ENCODE results near the gene CDH8.

DNA sequence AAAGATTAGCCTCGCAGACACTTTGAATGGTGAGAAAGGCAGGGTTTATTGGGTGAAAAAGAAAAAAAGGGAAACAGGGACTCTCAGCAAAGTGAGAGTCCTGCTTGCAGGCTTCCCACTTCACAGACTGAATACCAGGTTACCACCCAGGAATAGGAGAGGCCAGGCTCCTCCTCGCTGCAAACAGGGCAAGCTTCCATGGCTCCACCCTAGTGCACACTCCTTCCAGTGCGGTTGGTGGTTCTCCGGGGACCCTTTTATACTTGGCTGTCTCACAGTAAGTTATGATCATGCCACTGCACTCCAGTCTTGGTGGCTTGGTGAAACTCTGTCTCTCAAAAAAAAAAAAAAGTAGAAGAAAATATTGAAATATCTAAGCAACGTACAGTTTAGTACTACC lies 30.5 kb upstream of the CDH8 start:
- no peak for TF ChIP-seq POLR2A (IDR thresholded peaks at IDR 0.05)
- TF ChIP-seq, protein P1, sequence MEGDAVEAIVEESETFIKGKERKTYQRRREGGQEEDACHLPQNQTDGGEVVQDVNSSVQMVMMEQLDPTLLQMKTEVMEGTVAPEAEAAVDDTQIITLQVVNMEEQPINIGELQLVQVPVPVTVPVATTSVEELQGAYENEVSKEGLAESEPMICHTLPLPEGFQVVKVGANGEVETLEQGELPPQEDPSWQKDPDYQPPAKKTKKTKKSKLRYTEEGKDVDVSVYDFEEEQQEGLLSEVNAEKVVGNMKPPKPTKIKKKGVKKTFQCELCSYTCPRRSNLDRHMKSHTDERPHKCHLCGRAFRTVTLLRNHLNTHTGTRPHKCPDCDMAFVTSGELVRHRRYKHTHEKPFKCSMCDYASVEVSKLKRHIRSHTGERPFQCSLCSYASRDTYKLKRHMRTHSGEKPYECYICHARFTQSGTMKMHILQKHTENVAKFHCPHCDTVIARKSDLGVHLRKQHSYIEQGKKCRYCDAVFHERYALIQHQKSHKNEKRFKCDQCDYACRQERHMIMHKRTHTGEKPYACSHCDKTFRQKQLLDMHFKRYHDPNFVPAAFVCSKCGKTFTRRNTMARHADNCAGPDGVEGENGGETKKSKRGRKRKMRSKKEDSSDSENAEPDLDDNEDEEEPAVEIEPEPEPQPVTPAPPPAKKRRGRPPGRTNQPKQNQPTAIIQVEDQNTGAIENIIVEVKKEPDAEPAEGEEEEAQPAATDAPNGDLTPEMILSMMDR (IDR thresholded peaks at IDR 0.05), result no peak
